ENCODE measurements around the gene OTUD3.
"Not testable (repeated sequence)": the region's sequence is repeated elsewhere in the genome, so short reads cannot be mapped to it uniquely, and the experiment has no call there.

Gene OTUD3

GRCh38 chr1:19926296-19927129 is 44.3 kb downstream of the OTUD3 start:
- Histone ChIP-seq H3K27me3 (ENCODE audit: control insufficient read depth, low read length) (no peaks in the 10 kb centered on the region), H3K9me3 (ENCODE audit: control insufficient read depth, insufficient read depth, low read length) (peaks cover 4% of the 10 kb centered on the region; the same call in 1 of the 2 replicates), H3K36me3 (ENCODE audit: control insufficient read depth, low read length) (no peaks in the 10 kb centered on the region), H3K9me2 (replicated peaks; ENCODE audit: control insufficient read depth, low read length) (no peaks in the 10 kb centered on the region), H3F3A (ENCODE audit: control insufficient read depth, insufficient read depth) (no peaks in the 10 kb centered on the region), H3K4me1 (ENCODE audit: control insufficient read depth, low read length) (no peaks in the 10 kb centered on the region), H4K20me1 (ENCODE audit: control insufficient read depth, insufficient read depth, low read depth, low read length) (no peaks in the 10 kb centered on the region), H3K79me2 (ENCODE audit: control insufficient read depth, low read length) (no peaks in the 10 kb centered on the region), H3K4me3 (ENCODE audit: low read length) (no peak overlapping the region), H3K4me2 (ENCODE audit: low read length) (no peak overlapping the region), H3K27ac (ENCODE audit: low read depth, low read length) (no peak overlapping the region)
- no peak for TF ChIP-seq CTCF (IDR thresholded peaks at IDR 0.05; ENCODE audit: low read depth, low read length, poor library complexity, severe bottlenecking)
- TF ChIP-seq EZH2phosphoT487 (IDR thresholded peaks at IDR 0.05; ENCODE audit: borderline replicate concordance, low read length) = no peak

- not testable (repeated sequence) for H3K4me3 ChIP-seq (ENCODE audit: low read length); H3K36me3 ChIP-seq (ENCODE audit: control insufficient read depth, low read length); H3K4me2 ChIP-seq (ENCODE audit: low read length); H4K20me1 ChIP-seq (ENCODE audit: control insufficient read depth, insufficient read depth, low read depth, low read length); H3F3A ChIP-seq (ENCODE audit: control insufficient read depth, insufficient read depth); H3K9me3 ChIP-seq (ENCODE audit: control insufficient read depth, insufficient read depth, low read length); H3K4me1 ChIP-seq (ENCODE audit: control insufficient read depth, low read length); H3K79me2 ChIP-seq (ENCODE audit: control insufficient read depth, low read length); H3K27ac ChIP-seq (ENCODE audit: low read depth, low read length); H3K9me2 ChIP-seq (replicated peaks; ENCODE audit: control insufficient read depth, low read length); H3K27me3 ChIP-seq (ENCODE audit: control insufficient read depth, low read length)
Observed at GRCh38 chr1:19927130-19927421, 44.9 kb downstream of the OTUD3 start.

GRCh38 chr1:19932866-19933265 is 50.7 kb downstream of the OTUD3 start:
- H3K27ac ChIP-seq (ENCODE audit: low read depth, low read length) = no peak overlapping the region
- H3F3A ChIP-seq (ENCODE audit: control insufficient read depth, insufficient read depth) = no peaks in the 10 kb centered on the region
- no peak overlapping the region for H3K4me3 ChIP-seq (ENCODE audit: low read length)
- no peaks in the 10 kb centered on the region for H3K9me2 ChIP-seq (replicated peaks; ENCODE audit: control insufficient read depth, low read length)
- H3K27me3 ChIP-seq (ENCODE audit: control insufficient read depth, low read length) = no peaks in the 10 kb centered on the region
- H3K9me3 ChIP-seq (ENCODE audit: control insufficient read depth, insufficient read depth, low read length) = peaks cover 19% of the 10 kb centered on the region; the same call in 1 of the 2 replicates
- H3K79me2 ChIP-seq (ENCODE audit: control insufficient read depth, low read length) = no peaks in the 10 kb centered on the region
- no peaks in the 10 kb centered on the region for H4K20me1 ChIP-seq (ENCODE audit: control insufficient read depth, insufficient read depth, low read depth, low read length)
- no peaks in the 10 kb centered on the region for H3K36me3 ChIP-seq (ENCODE audit: control insufficient read depth, low read length)
- H3K4me1 ChIP-seq (ENCODE audit: control insufficient read depth, low read length) = no peaks in the 10 kb centered on the region
- TF ChIP-seq EZH2phosphoT487 (IDR thresholded peaks at IDR 0.05; ENCODE audit: borderline replicate concordance, low read length) = no peak
- no peak for TF ChIP-seq CTCF (IDR thresholded peaks at IDR 0.05; ENCODE audit: low read depth, low read length, poor library complexity, severe bottlenecking)
- H3K4me2 ChIP-seq (ENCODE audit: low read length) = no peak overlapping the region

GRCh38 chr1:19934336-19934735 is 52.1 kb downstream of the OTUD3 start:
- Histone ChIP-seq H3K4me2 (ENCODE audit: low read length) (no peak overlapping the region), H3K79me2 (ENCODE audit: control insufficient read depth, low read length) (no peaks in the 10 kb centered on the region), H3K36me3 (ENCODE audit: control insufficient read depth, low read length) (no peaks in the 10 kb centered on the region), H3K9me2 (replicated peaks; ENCODE audit: control insufficient read depth, low read length) (no peaks in the 10 kb centered on the region), H3K27me3 (ENCODE audit: control insufficient read depth, low read length) (no peaks in the 10 kb centered on the region), H3K4me3 (ENCODE audit: low read length) (no peak overlapping the region), H3K9me3 (ENCODE audit: control insufficient read depth, insufficient read depth, low read length) (peaks cover 19% of the 10 kb centered on the region; the same call in 1 of the 2 replicates), H4K20me1 (ENCODE audit: control insufficient read depth, insufficient read depth, low read depth, low read length) (no peaks in the 10 kb centered on the region), H3K27ac (ENCODE audit: low read depth, low read length) (no peak overlapping the region), H3K4me1 (ENCODE audit: control insufficient read depth, low read length) (no peaks in the 10 kb centered on the region), H3F3A (ENCODE audit: control insufficient read depth, insufficient read depth) (no peaks in the 10 kb centered on the region)
- TF ChIP-seq CTCF (IDR thresholded peaks at IDR 0.05; ENCODE audit: low read depth, low read length, poor library complexity, severe bottlenecking) = no peak
